ENCODE data around the gene FBXO10. TPM values are rescaled to one million over a fixed set of nuclear protein-coding genes. Genes with fewer than 3 reads are reported as not detected.
A peak's percentile ranks its signal among the peaks of the same experiment; 100 is the strongest.

The FBXO10 gene
- total and polyA plus RNA-seq, 2 donors (not counting 1 experiment from before 2014, with no cell fraction given): 7.6 to 12.2 TPM

DNA sequence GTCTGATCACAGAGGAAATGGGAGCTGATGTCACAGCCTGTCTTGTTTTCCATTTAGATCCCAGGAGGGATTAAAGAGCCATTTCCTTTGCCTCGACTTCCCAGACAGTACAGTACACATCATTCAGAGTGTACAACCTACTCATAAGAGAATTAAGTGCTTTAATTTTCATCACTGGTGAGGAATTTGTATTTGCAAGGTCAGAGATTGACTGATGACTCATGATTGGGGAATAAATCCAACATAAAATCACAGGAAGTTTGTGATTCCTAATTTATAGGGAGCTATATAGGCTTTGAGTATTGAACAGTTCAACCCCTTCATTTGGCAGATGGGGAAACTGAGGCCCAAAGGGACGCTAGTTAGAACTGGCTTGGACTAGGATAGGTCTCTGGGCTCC lies 20.3 kb upstream of the FBXO10 start:
- H3K4me2 ChIP-seq (ENCODE audit: extremely low read depth, insufficient read depth, low read length): no peak overlapping the region
- no peak for DNase-seq (ENCODE audit: low read depth in 2 of 2)
- H2AFZ ChIP-seq (ENCODE audit: low read length): no peak overlapping the region
- no peaks in the 10 kb centered on the region for H3K9me3 ChIP-seq (ENCODE audit: control insufficient read depth, insufficient read depth, low read depth, low read length)
- H3K27ac ChIP-seq (ENCODE audit: insufficient read depth, low read length): no peak overlapping the region
- no peak overlapping the region for H3K4me3 ChIP-seq (replicated peaks in 1 of 4; ENCODE audit: control extremely low read depth in 1 of 4, insufficient read depth in 1 of 4, low read depth in 3 of 4, low read length in 4 of 4)
- no peaks in the 10 kb centered on the region for H3K4me1 ChIP-seq (ENCODE audit: control insufficient read depth, extremely low read depth, insufficient read depth, low read length)
- peaks cover 8% of the 10 kb centered on the region for H3K79me2 ChIP-seq (ENCODE audit: control insufficient read depth, insufficient read depth, low read length)
- H3K36me3 ChIP-seq (ENCODE audit: control insufficient read depth, insufficient read depth, low read length): no peaks in the 10 kb centered on the region
- TF ChIP-seq EZH2 (IDR thresholded peaks at IDR 0.05; ENCODE audit: low read length, missing control alignments): no peak
- TF ChIP-seq, protein P1, sequence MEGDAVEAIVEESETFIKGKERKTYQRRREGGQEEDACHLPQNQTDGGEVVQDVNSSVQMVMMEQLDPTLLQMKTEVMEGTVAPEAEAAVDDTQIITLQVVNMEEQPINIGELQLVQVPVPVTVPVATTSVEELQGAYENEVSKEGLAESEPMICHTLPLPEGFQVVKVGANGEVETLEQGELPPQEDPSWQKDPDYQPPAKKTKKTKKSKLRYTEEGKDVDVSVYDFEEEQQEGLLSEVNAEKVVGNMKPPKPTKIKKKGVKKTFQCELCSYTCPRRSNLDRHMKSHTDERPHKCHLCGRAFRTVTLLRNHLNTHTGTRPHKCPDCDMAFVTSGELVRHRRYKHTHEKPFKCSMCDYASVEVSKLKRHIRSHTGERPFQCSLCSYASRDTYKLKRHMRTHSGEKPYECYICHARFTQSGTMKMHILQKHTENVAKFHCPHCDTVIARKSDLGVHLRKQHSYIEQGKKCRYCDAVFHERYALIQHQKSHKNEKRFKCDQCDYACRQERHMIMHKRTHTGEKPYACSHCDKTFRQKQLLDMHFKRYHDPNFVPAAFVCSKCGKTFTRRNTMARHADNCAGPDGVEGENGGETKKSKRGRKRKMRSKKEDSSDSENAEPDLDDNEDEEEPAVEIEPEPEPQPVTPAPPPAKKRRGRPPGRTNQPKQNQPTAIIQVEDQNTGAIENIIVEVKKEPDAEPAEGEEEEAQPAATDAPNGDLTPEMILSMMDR (conservative IDR thresholded peaks at IDR 0.05 in 1 of 2, IDR thresholded peaks at IDR 0.05 in 1 of 2; ENCODE audit: low read depth in 1 of 2, low read length in 2 of 2): no peak
- H3K9ac ChIP-seq (ENCODE audit: insufficient read depth, low read length): no peak overlapping the region
- H3K27me3 ChIP-seq (ENCODE audit: control insufficient read depth, insufficient read depth, low read length): peaks cover 2% of the 10 kb centered on the region
- H4K20me1 ChIP-seq (ENCODE audit: control insufficient read depth, extremely low read depth, insufficient read depth, low read length): no peaks in the 10 kb centered on the region

DNA sequence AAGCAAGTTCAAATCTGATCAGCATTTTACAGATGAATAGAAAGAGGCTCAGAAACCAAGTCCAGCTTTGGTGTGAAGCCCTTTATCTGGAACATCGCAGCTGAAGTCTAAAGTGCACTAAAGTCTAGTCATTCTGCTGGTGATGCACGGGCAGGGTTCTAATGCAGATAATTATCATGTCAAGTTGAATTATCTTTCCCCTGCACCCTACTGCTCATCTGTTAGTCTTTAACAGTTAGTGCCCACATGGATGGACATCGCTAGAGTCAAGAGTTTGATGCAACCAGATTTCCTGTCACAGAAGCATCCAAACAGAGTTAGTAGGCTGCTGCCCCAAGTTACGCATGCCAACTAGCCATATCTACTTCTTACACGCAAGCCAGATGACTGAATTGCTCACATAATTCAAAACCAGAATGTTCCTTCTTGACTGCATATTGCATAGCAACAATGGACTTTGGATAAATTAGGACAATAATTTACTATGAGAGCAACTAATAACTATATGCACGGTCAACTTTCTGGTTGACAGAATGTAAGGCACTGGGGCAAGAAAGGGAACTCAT lies 17.8 kb upstream of the FBXO10 start:
- H3K36me3 ChIP-seq (ENCODE audit: control insufficient read depth, insufficient read depth, low read length): no peaks in the 10 kb centered on the region
- H3K79me2 ChIP-seq (ENCODE audit: control insufficient read depth, insufficient read depth, low read length): peaks cover 32% of the 10 kb centered on the region
- H3K4me2 ChIP-seq (ENCODE audit: extremely low read depth, insufficient read depth, low read length): peak overlapping the region; percentile 58
- peak overlapping the region; percentile 1 for H2AFZ ChIP-seq (ENCODE audit: low read length)
- peaks cover 2% of the 10 kb centered on the region for H3K27me3 ChIP-seq (ENCODE audit: control insufficient read depth, insufficient read depth, low read length)
- no peaks in the 10 kb centered on the region for H3K9me3 ChIP-seq (ENCODE audit: control insufficient read depth, insufficient read depth, low read depth, low read length)
- TF ChIP-seq, protein P1 (conservative IDR thresholded peaks at IDR 0.05 in 1 of 2, IDR thresholded peaks at IDR 0.05 in 1 of 2; ENCODE audit: low read depth in 1 of 2, low read length in 2 of 2): no peak
- no peak for TF ChIP-seq EZH2 (IDR thresholded peaks at IDR 0.05; ENCODE audit: low read length, missing control alignments)
- H3K4me3 ChIP-seq (replicated peaks in 1 of 4; ENCODE audit: control extremely low read depth in 1 of 4, insufficient read depth in 1 of 4, low read depth in 3 of 4, low read length in 4 of 4): no peak overlapping the region
- H3K4me1 ChIP-seq (ENCODE audit: control insufficient read depth, extremely low read depth, insufficient read depth, low read length): peaks cover 5% of the 10 kb centered on the region
- no peak for DNase-seq (ENCODE audit: low read depth in 2 of 2)
- H3K27ac ChIP-seq (ENCODE audit: insufficient read depth, low read length): no peak overlapping the region
- no peak overlapping the region for H3K9ac ChIP-seq (ENCODE audit: insufficient read depth, low read length)
- H4K20me1 ChIP-seq (ENCODE audit: control insufficient read depth, extremely low read depth, insufficient read depth, low read length): no peaks in the 10 kb centered on the region

DNA sequence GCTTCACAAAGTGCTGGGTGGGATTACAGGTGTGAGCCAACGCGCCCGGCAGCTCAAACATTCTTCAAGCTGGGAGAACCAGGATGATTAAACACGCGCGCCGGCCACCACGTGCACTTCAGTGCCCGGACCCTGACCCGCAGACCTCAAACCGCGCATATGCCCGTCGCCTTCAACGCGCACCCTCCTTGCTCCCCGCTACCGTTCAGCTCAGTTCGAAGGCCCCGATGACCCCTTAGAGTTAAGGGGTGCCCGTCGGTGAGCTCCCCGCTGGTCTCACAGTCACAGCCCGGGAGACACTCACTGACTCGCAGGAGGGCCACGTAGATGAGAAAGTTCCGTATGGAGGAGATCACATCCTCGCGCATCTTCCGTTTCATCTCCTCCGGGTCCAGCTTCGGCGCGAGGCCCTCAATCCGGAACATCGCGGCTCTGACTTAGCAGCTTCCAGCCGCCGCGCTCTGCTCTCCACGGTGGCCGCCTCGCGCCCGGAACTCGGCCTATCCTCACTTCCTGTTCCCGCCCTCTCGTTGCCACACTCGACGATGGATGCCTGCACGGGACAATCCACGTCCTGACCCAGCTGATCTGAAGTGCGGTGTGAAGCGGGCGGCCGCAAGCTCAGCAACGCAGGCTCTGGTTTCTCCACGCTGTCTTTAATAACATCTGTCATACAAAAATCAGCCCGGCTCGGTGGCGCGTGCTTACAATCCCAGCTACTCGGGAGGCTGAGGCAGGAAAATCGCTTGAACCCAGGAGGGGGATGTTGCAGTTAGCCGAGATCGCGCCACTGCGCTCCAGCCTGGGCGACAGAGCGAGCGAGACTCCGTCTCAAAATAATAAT lies 16.1 kb upstream of the FBXO10 start, which contains the start of gene TOMM5:
Gene TOMM5 (minus strand): TSS at position 490 of the 844 bp plus-strand sequence. CDS start 65 bp downstream, at position 425.
- peak within 1 kb of the TSS; percentile 93 for H3K9ac ChIP-seq (ENCODE audit: insufficient read depth, low read length)
- peaks cover 2% of the 10 kb centered on the region for H3K27me3 ChIP-seq (ENCODE audit: control insufficient read depth, insufficient read depth, low read length)
- peak within 1 kb of the TSS; percentile 82 to 97 (median 86) for H3K4me3 ChIP-seq (replicated peaks in 1 of 4; ENCODE audit: control extremely low read depth in 1 of 4, insufficient read depth in 1 of 4, low read depth in 3 of 4, low read length in 4 of 4)
- peaks cover 38% of the 10 kb centered on the region for H3K79me2 ChIP-seq (ENCODE audit: control insufficient read depth, insufficient read depth, low read length)
- TF ChIP-seq, protein P1 (conservative IDR thresholded peaks at IDR 0.05 in 1 of 2, IDR thresholded peaks at IDR 0.05 in 1 of 2; ENCODE audit: low read depth in 1 of 2, low read length in 2 of 2): no peak
- no peak for TF ChIP-seq EZH2 (IDR thresholded peaks at IDR 0.05; ENCODE audit: low read length, missing control alignments)
- no peaks in the 10 kb centered on the region for H4K20me1 ChIP-seq (ENCODE audit: control insufficient read depth, extremely low read depth, insufficient read depth, low read length)
- H3K4me2 ChIP-seq (ENCODE audit: extremely low read depth, insufficient read depth, low read length): peak within 1 kb of the TSS; percentile 68
- peak within 1 kb of the TSS; percentile 93 for H3K27ac ChIP-seq (ENCODE audit: insufficient read depth, low read length)
- peaks cover 5% of the 10 kb centered on the region for H3K4me1 ChIP-seq (ENCODE audit: control insufficient read depth, extremely low read depth, insufficient read depth, low read length)
- DNase-seq (ENCODE audit: low read depth in 2 of 2): peak; percentile 95
- peaks cover 2% of the 10 kb centered on the region for H3K36me3 ChIP-seq (ENCODE audit: control insufficient read depth, insufficient read depth, low read length)
- no peaks in the 10 kb centered on the region for H3K9me3 ChIP-seq (ENCODE audit: control insufficient read depth, insufficient read depth, low read depth, low read length)
- peak within 1 kb of the TSS; percentile 95 for H2AFZ ChIP-seq (ENCODE audit: low read length)

Data from fibroblast of lung (primary cell).